Loucy (cell line): ENCODE results near the gene FEZ2.

Source experiments
- H2AFZ ChIP-seq: fragments of 200-600 bp; sonication (generic); 2 replicates; pipeline ENCODE4 v1.6.0; 2016; ENCODE audit warnings: antibody characterized with exemption, mild to moderate bottlenecking, low read length, moderate library complexity
- H3F3A ChIP-seq: fragments of 200-600 bp; 2 replicates; pipeline ENCODE4 v1.6.0; 2016; ENCODE audit warnings: antibody characterized with exemption, low read depth, mild to moderate bottlenecking
- H3K27me3 ChIP-seq: fragments of 200-600 bp; sonication (generic); 2 replicates; pipeline ENCODE4 v1.6.1; 2014; ENCODE audit warnings: low read length, mild to moderate bottlenecking; ENCODE audit not compliant: insufficient read depth, poor library complexity, severe bottlenecking
- H3K36me3 ChIP-seq: fragments of 200-600 bp; sonication (generic); 2 replicates; pipeline ENCODE4 v1.6.1; 2016; ENCODE audit warnings: low read length; ENCODE audit not compliant: insufficient read depth
- H3K4me1 ChIP-seq: fragments of 200-600 bp; sonication (generic); 2 replicates; pipeline ENCODE4 v1.5.1; 2014; ENCODE audit warnings: low read length, mild to moderate bottlenecking; ENCODE audit not compliant: insufficient read depth, poor library complexity, severe bottlenecking
- H3K4me2 ChIP-seq: fragments of 200-600 bp; sonication (generic); 2 replicates; pipeline ENCODE4 v1.6.0; 2014; ENCODE audit warnings: antibody characterized with exemption, low read length, low read depth, mild to moderate bottlenecking; ENCODE audit not compliant: poor library complexity, severe bottlenecking
- H3K4me3 ChIP-seq: fragments of 200-600 bp; sonication (generic); 2 replicates; pipeline ENCODE4 v1.5.1; 2014; ENCODE audit warnings: low read length, mild to moderate bottlenecking, mixed read lengths; ENCODE audit not compliant: poor library complexity, severe bottlenecking
- H3K79me2 ChIP-seq: fragments of 200-600 bp; sonication (generic); 2 replicates; pipeline ENCODE4 v1.6.1; 2014; ENCODE audit warnings: low read length; ENCODE audit not compliant: insufficient read depth
- H3K9ac ChIP-seq: fragments of 200-600 bp; sonication (generic); 2 replicates; pipeline ENCODE4 v1.6.0; 2014; ENCODE audit warnings: mild to moderate bottlenecking, low read depth, low read length, moderate library complexity; ENCODE audit not compliant: poor library complexity, severe bottlenecking
- H3K9me2 ChIP-seq: fragments of 200-600 bp; sonication (generic); replicated peaks from 2 replicates; pipeline ENCODE4 v1.6.1; 2016; ENCODE audit warnings: low read depth, low read length, mixed read lengths
- H3K9me3 ChIP-seq: fragments of 200-600 bp; sonication (generic); 2 replicates; pipeline ENCODE4 v1.6.1; 2014; ENCODE audit warnings: mild to moderate bottlenecking, antibody characterized with exemption, low read length, low read depth; ENCODE audit not compliant: insufficient read depth
- H4K20me1 ChIP-seq: fragments of 200-600 bp; sonication (generic); 2 replicates; pipeline ENCODE4 v1.6.0; 2014; ENCODE audit warnings: antibody characterized with exemption, low read length, mild to moderate bottlenecking; ENCODE audit not compliant: insufficient read depth, poor library complexity, severe bottlenecking
- CTCF ChIP-seq: fragments of 200-600 bp; sonication (generic); conservative IDR thresholded peaks from 2 replicates; pipeline ENCODE4 v1.5.1; 2014; ENCODE audit warnings: mild to moderate bottlenecking, antibody characterized with exemption, low read length
- EZH2phosphoT487 ChIP-seq: fragments of 200-600 bp; IDR thresholded peaks from 2 replicates; pipeline ENCODE4 v1.6.1; 2018; ENCODE audit warnings: antibody characterized with exemption, mild to moderate bottlenecking, moderate library complexity, borderline replicate concordance

FEZ2 gene

GRCh38 chr2:36626756-36627155, 28.8 kb upstream of the FEZ2 start:
- Histone ChIP-seq H3K4me1 (no peaks in the 10 kb centered on the region), H3K4me2 (no peak overlapping the region), H3K27me3 (peaks cover 8% of the 10 kb centered on the region), H3K9me2 (no peaks in the 10 kb centered on the region), H3K4me3 (no peak overlapping the region), H3K9me3 (peaks cover 4% of the 10 kb centered on the region; the same call in 1 of the 2 replicates), H4K20me1 (no peaks in the 10 kb centered on the region), H3K36me3 (no peaks in the 10 kb centered on the region), H3K79me2 (no peaks in the 10 kb centered on the region), H2AFZ (no peak overlapping the region), H3F3A (no peaks in the 10 kb centered on the region), H3K9ac (no peak overlapping the region)
- TF ChIP-seq CTCF: no peak
- TF ChIP-seq EZH2phosphoT487: no peak

- Histone ChIP-seq H3F3A (no peaks in the 10 kb centered on the region), H3K79me2 (no peaks in the 10 kb centered on the region), H3K9me3 (peaks cover 4% of the 10 kb centered on the region; the same call in 1 of the 2 replicates), H3K4me3 (no peak overlapping the region), H2AFZ (no peak overlapping the region), H3K4me1 (no peaks in the 10 kb centered on the region), H3K4me2 (no peak overlapping the region), H3K9ac (no peak overlapping the region), H3K27me3 (peaks cover 8% of the 10 kb centered on the region), H3K36me3 (no peaks in the 10 kb centered on the region), H4K20me1 (no peaks in the 10 kb centered on the region), H3K9me2 (no peaks in the 10 kb centered on the region)
- TF ChIP-seq EZH2phosphoT487: no peak
- TF ChIP-seq CTCF: no peak
Measured at GRCh38 chr2:36626071-36626470, 28.1 kb upstream of the FEZ2 start.

GRCh38 chr2:36625304-36625703, 27.3 kb upstream of the FEZ2 start:
- no peaks in the 10 kb centered on the region for H4K20me1 ChIP-seq
- no peak overlapping the region for H3K4me3 ChIP-seq
- no peaks in the 10 kb centered on the region for H3K79me2 ChIP-seq
- H3K27me3 ChIP-seq: peaks cover 8% of the 10 kb centered on the region
- H2AFZ ChIP-seq: no peak overlapping the region
- H3K9me3 ChIP-seq: peaks cover 4% of the 10 kb centered on the region; the same call in 1 of the 2 replicates
- H3K4me1 ChIP-seq: no peaks in the 10 kb centered on the region
- TF ChIP-seq EZH2phosphoT487 (no peak), CTCF (no peak)
- H3K9ac ChIP-seq: no peak overlapping the region
- H3F3A ChIP-seq: no peaks in the 10 kb centered on the region
- H3K36me3 ChIP-seq: no peaks in the 10 kb centered on the region
- no peak overlapping the region for H3K4me2 ChIP-seq
- H3K9me2 ChIP-seq: no peaks in the 10 kb centered on the region
